Renal pelvis (tissue), 12 donors: Measurements from ENCODE around the gene ZNF222. TPM values are rescaled to one million over a fixed set of nuclear protein-coding genes. Genes with fewer than 3 reads are reported as not detected.
A peak's percentile ranks its signal among the peaks of the same experiment; 100 is the strongest.

Source experiments
- DNase-seq: peaks from one replicate; pipeline ENCODE4 v3.0.0-alpha.2; 2013
- long read RNA-seq, 16 experiments: transcript quantifications; one replicate each; lab custom pipeline, GENCODE V29; 2026
- polyA plus RNA-seq, 3 donors: library from polyadenylated mRNA; unstranded; fragments of 120-200 nt; gene quantifications; one replicate each; pipeline ENCODE4 v1.2.1, GENCODE V29; 2013; ENCODE audit not compliant: insufficient read length in 3 of 3

ZNF222 gene
- polyA plus RNA-seq: 10 to 100 TPM in 2 of 3 donors, 1 to 10 TPM in 1; 9.3 to 12.2 (median 10.3) TPM
- long read RNA-seq, donor 1, partial matches to known transcripts: 0 of 4 reads
- long read RNA-seq, donor 1, other reads (novel, unspliced or antisense): 0 of 4 reads
- long read RNA-seq, donor 2: 0 reads
- long read RNA-seq, donor 3: 0 reads
- long read RNA-seq, donor 4, partial matches to known transcripts: 0 of 1 reads
- long read RNA-seq, donor 4, other reads (novel, unspliced or antisense): 0 of 1 reads
- long read RNA-seq, donor 5, partial matches to known transcripts: 0 of 1 reads
- long read RNA-seq, donor 5, other reads (novel, unspliced or antisense): 0 of 1 reads
- long read RNA-seq, donor 6, partial matches to known transcripts: 0 of 1 reads
- long read RNA-seq, donor 6, other reads (novel, unspliced or antisense): 0 of 1 reads
- long read RNA-seq, donor 7, partial matches to known transcripts: 0 of 2 reads
- long read RNA-seq, donor 7, other reads (novel, unspliced or antisense): 0 of 2 reads
- long read RNA-seq, donor 8: 0 reads
- long read RNA-seq, donor 9, partial matches to known transcripts: 0 of 1 reads
- long read RNA-seq, donor 9, other reads (novel, unspliced or antisense): 0 of 1 reads
- long read RNA-seq, donor 10, partial matches to known transcripts: 0 of 1 reads
- long read RNA-seq, donor 10, other reads (novel, unspliced or antisense): 0 of 1 reads
- long read RNA-seq, donor 11, partial matches to known transcripts: 0 of 1 reads
- long read RNA-seq, donor 11, other reads (novel, unspliced or antisense): 0 of 1 reads
- long read RNA-seq, donor 12, partial matches to known transcripts: 0 of 1 reads
- long read RNA-seq, donor 12, other reads (novel, unspliced or antisense): 0 of 1 reads
- long read RNA-seq, donor 13: 0 reads
- long read RNA-seq, donor 14: 0 reads
- long read RNA-seq, donor 15, partial matches to known transcripts: 0 of 2 reads
- long read RNA-seq, donor 15, other reads (novel, unspliced or antisense): 0 of 2 reads
- long read RNA-seq, donor 16, partial matches to known transcripts: 0 of 3 reads
- long read RNA-seq, donor 16, other reads (novel, unspliced or antisense): 0 of 3 reads

GRCh38 chr19:44025217-44025936 lies at the start of gene ZNF222:
TSS of gene ZNF222 (plus strand) at chr19:44025379. CDS start at chr19:44025437, 58 bp downstream.
- DNase-seq: peak; percentile 90

GRCh38 chr19:43976732-43977131 lies 48.4 kb upstream of the ZNF222 start:
- DNase-seq: no peak

- DNase-seq: no peak
Observed at GRCh38 chr19:43983544-43983911, 41.7 kb upstream of the ZNF222 start.

GRCh38 chr19:43983912-43984686 lies 41.1 kb upstream of the ZNF222 start, which contains the start of gene ZNF155:
TSS of gene ZNF155 (plus strand) at chr19:43984188. CDS start at chr19:43988544, 4,356 bp downstream.
- DNase-seq: peak; percentile 95

- DNase-seq: no peak
Observed at GRCh38 chr19:43984687-43985000, 40.5 kb upstream of the ZNF222 start.

- DNase-seq: no peak
Observed at GRCh38 chr19:43997631-43998290, 27.4 kb upstream of the ZNF222 start.

GRCh38 chr19:44002212-44002565 lies 23.0 kb upstream of the ZNF222 start:
- DNase-seq: no peak

GRCh38 chr19:44002566-44003460 lies 22.4 kb upstream of the ZNF222 start, which contains the start of gene ZNF230:
TSS of gene ZNF230 (plus strand) at chr19:44002957. CDS start at chr19:44007079, 4,122 bp downstream.
- peak; percentile 97 for DNase-seq

- DNase-seq: peak; percentile 19
Observed at GRCh38 chr19:44003461-44004009, 21.6 kb upstream of the ZNF222 start.

- no peak for DNase-seq
Observed at GRCh38 chr19:44005973-44006372, 19.2 kb upstream of the ZNF222 start.

- DNase-seq: no peak
Observed at GRCh38 chr19:44007473-44007872, 17.7 kb upstream of the ZNF222 start.

- no peak for DNase-seq
Observed at GRCh38 chr19:44010468-44010867, 14.7 kb upstream of the ZNF222 start.

GRCh38 chr19:44019498-44019897 lies 5.7 kb upstream of the ZNF222 start:
- DNase-seq: no peak

GRCh38 chr19:44021221-44021620 lies 4.0 kb upstream of the ZNF222 start:
- no peak for DNase-seq

GRCh38 chr19:44024900-44025216 lies 321 bp upstream of the ZNF222 start:
- no peak for DNase-seq

GRCh38 chr19:44026622-44027021 lies 1.4 kb downstream of the ZNF222 start:
- DNase-seq: no peak

- DNase-seq: no peak
Observed at GRCh38 chr19:44032001-44032610, 6.9 kb downstream of the ZNF222 start.

- no peak for DNase-seq
Observed at GRCh38 chr19:44042147-44042546, 17.0 kb downstream of the ZNF222 start.
